NCI-H2171 (cell line): Measurements from ENCODE around the gene MGRN1.

Experiments
- DNase-seq: peaks from one replicate; lab custom pipeline; 2025; lab: John Stamatoyannopoulos, UW

The MGRN1 gene

DNA sequence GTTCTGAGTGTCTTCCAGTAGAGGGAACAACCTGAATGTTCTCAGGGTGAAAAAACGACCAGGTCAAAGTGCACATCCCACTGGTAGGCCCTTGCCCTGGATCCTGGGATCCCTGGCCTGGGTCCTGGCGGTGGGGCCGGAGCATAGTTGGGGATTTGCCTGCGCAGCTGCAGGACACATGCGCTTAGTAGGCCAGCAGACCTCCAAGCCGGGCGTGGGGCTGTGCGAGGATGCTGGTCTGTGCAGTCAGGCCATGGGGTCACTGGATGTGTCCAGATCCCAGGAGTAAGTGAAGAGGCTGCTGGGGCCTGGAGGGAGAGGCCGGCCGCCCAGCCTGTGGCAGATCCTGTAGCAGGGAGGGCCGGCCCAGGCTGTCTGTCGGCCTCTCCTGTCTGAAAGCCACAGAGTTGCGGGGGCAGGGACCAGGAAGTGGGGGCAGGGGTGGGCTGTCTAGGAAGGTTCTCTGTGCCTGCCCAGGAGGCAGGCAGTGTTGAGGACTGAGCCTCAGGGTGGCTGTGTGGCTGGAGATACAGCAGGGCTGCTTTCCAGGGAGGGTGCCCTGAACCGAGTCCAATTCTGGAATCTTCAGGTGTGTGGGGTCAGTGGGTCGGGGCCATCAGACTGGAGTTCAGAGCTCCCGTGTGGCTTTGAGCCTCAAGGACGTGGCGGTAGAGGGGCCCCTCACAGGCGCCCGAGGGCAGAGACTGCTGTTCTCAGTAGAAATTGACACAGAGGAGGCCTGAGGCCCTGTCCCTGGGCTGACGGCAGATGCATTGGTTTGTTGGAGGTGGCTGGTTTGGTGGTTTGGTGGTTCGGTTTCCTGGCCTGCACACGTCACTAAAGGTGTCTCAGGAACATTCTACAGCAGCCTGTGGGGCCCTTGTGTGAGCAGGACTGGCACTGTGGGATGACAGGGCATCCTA, 51.5 kb downstream of the MGRN1 start:
- DNase-seq = no peak

GRCh38 chr16:4676831-4677230, 52.2 kb downstream of the MGRN1 start:
- no peak for DNase-seq

DNA sequence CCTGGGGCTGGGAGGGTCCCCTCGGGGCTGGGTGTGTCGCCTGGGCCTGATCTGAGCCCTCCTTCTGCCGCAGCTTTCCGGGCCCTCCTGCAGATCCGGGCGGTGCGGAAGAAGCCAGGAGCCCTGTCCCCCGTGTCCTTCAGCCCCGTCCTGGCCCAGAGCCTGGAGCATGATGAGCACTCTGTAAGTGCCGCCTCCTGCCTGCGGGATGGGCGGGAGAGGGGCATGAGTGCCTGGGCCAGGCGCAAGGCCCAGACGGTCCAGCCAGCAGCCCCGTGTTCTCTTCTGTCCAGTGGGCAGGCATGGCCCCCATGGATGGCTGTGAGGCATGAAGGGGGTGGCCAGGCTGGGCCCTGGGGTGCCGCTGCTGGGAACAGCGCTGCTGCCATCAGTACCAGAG, 52.8 kb downstream of the MGRN1 start:
- DNase-seq = no peak

DNA sequence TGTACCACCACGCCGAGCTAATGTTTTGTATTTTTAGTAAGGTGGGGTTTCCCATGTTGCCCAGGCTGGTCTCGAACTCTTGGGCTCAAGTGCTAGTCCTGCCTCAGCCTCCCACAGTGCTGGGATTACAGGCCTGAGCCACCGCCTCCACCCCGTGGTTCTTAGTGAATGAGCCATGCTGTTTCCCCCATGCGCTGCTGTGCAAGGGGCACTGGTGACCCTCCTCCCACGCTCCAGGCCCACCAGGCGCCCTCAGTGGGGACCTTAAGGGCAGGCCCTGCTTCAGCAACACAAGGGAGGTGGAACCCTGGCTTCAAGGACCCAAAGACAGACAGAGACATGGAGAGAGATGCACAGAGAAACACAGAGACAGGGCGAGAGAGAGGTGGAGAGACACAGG, 53.4 kb downstream of the MGRN1 start:
- DNase-seq = no peak

DNA sequence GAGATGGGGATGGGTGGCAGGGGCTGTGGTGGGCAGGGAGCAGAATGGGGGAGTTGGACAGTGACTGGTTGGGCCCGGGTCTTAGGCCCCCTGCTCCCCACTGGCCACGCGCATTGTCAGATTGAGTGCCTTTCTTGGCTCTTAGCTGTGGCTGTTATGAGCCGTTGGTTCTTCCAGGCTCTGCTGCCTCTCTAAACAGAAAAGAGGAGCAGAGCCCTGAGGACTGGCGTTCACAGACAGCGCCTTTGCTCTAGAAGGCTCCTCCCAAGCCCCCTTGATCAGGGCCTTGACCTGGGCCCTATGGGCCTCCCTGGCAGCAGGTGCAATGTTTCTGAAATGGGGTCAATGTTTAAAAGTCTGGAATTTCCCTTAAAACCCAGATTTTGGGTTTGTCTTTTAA, 54.0 kb downstream of the MGRN1 start:
- DNase-seq = no peak

DNA sequence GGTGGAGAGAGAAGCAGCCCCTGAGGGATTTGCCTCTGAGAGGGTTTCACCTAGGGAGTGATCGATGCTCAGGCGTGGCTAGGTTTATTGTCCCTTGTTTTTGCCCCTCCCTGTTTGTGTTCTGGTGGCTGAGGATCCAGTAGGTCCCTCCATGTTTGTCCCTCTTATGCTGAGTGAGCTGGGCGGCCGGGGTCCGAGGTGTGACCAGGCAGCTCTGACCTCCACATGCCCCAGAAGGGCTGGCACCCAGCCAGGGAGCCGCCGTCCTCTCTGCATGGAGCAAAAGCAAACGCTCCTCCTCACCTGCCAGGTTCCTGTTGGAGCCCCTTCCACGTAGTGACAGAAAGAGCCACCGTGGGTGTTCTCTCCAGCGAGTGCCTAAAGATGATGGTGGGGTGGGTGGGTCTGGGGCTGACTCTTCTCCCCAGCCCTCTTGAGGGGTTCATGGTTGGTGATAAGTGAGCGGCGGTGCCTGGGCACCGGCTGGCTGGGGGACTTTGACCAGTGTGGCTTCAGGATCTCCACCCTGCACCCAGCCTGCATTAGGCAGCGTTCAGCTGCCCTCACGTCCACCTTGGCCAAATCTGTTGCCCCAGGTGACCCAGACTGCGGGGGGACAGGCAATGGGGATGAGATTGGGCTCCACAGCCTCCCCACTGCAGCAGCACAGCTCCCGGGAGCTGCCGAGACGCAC, 54.7 kb downstream of the MGRN1 start:
- DNase-seq = no peak

DNA sequence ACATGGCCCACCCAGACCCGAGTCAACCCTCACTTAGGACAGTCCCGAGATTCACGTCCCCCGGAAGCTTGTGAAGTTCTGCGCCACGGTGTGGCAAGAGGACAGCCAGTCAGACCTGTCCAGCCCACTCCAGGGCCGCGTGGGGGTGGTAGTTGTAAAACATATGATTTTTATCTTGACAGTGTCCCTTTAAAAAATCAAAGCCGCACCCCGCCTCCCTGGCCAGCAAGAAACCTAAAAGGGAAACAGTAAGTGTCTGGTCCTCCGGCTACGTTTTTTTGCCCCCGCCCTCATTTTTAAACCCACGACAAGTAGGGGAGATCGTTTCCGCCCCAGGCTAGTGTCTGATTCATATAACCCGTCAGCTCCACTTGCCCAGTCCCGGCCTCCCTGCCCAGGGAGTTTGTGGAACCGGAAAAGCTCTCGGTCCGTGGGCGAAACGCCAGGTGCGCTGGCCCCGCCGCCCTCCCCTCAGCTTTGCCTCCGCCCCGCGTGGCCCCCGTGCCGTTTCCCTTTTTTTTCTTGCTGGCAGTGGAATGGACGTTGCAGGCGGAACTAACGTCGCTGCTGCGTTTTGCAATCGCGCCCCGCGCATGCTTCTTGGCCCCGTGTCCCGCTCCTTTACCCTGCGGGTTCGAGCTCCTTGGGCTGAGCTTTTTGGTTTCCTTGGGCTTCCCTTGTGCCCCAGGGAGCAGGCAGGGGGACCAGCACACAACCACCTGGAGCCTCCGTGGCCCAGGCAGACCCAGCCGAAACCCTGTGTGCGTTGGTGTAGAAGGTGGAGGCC, 55.4 kb downstream of the MGRN1 start:
- no peak for DNase-seq

DNA sequence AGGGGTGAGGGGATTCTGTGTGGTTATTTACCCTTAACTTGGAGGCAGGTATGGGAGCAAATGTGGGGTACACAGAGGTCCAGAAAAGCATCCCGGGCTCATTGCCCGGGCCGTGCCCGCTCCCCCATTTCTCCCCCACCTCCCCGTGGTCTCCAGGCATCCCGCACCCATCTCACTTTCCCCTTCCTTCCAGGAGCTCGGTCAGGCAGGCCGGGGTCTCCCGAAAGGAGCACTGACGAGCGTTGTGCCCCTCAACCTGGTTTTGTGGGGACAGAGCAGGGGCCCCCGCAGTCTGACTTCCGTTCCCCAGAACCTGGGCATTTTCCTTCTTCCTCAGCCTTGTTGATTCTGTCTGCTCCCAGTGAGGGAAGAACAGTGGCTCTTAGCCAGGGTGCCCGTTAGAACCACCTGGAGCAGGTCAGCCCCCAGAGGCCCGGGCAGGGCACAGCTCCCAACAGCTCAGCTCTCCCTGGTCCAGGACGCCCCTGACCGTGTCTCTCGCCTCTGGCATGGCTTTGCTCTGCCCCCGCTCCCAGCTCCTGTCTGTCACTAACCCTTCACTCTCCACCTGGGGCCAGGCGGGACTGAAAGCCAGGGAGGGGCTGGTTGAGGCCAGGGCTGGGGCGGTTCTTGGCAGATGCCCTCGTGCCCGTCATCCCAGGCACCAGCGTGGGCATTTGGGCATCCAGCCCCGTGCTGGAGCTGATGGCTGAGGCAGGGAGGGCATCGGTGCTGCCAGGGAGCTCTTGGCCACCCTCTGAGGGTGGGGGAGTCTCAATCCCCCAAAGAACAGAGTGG, 56.2 kb downstream of the MGRN1 start:
- DNase-seq = no peak

DNA sequence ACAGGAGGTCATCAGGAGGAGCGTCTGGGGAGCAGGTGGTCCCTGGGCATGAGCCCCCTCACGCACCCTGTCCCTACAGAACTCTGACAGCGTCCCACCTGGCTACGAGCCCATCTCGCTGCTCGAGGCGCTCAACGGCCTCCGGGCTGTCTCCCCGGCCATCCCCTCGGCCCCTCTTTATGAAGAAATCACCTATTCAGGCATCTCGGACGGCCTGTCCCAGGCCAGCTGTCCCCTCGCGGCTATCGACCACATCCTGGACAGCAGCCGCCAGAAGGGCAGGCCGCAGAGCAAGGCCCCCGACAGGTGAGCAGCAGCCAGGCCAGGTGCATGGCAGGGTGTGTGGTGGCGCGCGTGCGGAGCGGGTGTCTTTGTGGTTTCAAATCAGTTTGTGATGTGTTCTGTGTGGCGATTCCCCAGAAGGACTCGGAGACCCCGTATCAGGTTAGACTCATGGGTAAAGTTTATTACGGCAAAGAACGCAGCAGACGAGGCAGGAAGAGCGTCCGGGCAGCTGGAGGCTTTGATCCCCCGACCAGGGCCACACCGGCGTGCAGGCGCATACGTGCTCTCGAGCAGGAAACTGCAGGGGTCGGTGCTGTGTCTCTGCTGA, 57.0 kb downstream of the MGRN1 start:
- no peak for DNase-seq

GRCh38 chr16:4682084-4682591, 57.5 kb downstream of the MGRN1 start:
- DNase-seq = no peak

DNA sequence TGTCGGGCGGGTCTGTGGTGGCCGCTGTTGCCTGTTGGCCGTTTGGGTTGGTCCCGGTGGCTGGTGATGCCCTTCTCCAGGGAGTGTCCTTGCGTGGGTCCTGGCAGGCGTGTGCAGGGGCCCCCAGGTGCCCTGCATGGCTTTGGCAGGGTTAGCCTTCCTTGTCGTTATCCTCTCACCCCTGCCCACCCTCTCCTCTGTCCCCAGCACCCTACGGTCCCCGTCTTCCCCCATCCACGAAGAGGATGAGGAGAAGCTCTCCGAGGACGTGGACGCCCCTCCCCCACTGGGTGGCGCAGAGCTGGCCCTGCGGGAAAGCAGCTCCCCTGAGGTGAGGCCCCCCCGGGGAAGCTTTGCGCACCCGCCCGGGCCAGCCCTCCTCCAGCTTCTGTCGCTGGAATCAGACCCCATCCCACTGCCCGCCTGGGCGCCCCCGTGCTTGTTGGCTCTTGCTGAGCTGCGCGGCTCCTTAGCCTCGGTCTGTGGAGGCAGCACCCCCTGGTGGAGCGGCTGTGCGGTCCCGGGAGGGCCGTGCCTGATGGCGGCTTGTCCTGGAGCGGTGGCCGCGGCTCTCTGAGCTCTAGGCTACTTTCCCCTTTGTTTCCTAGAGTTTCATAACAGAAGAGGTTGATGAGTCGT, 58.1 kb downstream of the MGRN1 start:
- DNase-seq = no peak

- no peak for DNase-seq
Measured at GRCh38 chr16:4683255-4684057, 58.8 kb downstream of the MGRN1 start.

GRCh38 chr16:4684058-4684715, 59.6 kb downstream of the MGRN1 start:
- DNase-seq = no peak

- no peak for DNase-seq
Measured at GRCh38 chr16:4684763-4685162, 60.1 kb downstream of the MGRN1 start.

DNA sequence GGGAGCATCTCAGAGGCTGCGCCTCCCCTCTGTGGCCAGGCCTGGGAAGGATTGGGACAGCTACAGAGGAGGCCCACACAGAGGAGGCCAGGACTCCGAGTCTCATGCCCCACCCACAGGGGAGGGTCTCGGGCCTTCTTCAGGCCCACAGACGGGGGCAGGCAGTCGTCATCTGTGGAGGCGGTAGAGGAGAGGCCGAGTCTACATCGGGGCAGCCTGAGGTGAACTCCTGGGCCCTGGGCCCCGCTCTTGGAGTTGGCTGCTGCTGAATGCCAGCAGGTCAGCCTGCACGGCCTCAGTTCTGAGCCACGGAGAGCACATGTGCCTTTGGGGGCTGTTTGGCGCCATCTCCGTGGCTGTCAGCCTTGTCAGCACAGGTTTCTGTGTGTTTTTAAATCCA, 60.7 kb downstream of the MGRN1 start:
- no peak for DNase-seq

DNA sequence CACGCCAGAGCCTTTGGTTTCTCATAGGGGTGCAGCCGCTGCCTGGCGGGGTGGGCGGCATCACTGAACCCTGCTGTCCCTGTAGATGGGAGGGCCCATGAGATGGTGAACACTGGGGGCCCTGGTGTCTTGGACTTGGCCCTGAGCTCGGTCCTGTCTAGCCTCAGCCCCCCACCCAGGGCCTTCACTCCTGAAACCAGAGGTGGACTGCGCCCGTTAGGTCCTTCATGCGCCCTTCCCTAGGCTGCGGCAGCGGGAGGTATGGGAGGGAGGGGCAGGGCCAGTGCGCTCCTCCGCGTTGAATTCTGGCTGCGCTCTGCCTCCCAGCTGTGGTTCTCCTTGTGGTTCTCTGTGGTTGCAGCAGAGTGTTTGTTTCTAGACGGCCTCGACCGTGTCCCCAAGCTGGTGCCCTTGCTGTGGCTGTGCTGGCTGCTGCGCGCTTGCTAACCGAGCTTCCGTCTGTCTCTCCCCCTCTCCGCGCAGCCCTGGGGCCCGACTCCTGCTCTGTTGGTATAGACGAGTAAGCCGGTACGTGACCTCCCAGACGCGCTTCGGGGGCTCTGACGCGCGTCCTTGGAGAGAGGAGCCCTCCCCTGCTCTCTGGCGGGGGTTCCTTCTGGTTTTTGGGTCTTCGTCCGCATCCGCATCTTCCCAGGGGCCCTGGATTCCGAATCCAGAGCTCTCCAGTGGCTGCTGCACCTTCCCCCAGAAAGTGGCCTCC, 61.3 kb downstream of the MGRN1 start:
- no peak for DNase-seq

GRCh38 chr16:4686497-4687210, 62.0 kb downstream of the MGRN1 start:
- no peak for DNase-seq

- DNase-seq = no peak
Measured at GRCh38 chr16:4687416-4687815, 62.8 kb downstream of the MGRN1 start.
